HCT116 (cell line): ENCODE data around the gene LIMS3.
"Not testable (repeated sequence)": the region's sequence is repeated elsewhere in the genome, so short reads cannot be mapped to it uniquely, and the experiment has no call there.

ENCODE experiments used
- SRF ChIP-seq: IDR thresholded peaks from 2 replicates; pipeline ENCODE4 v1.6.1; 2012; ENCODE audit warnings: low read depth
- ZNF274 ChIP-seq: fragments of 200-500 bp; sonication (Bioruptor generic); IDR thresholded peaks from 2 replicates; pipeline ENCODE4 v1.6.1; 2014; ENCODE audit warnings: mild to moderate bottlenecking, low read depth, low read length, inconsistent platforms
- TF ChIP-seq, protein P1 (sequence below), 3 experiments: fragments of 200-600 bp in 1 of 3; sonication (generic) in 1 of 3; IDR thresholded peaks in 2 of 3; conservative IDR thresholded peaks in 1 of 3; 2 replicates each; pipeline ENCODE4 v1.5.1; 2012 to 2017; ENCODE audit warnings: low read depth in 2 of 3, low read length in 2 of 3, antibody characterized with exemption in 1 of 3, borderline replicate concordance in 1 of 3, control low read depth in 1 of 3, mild to moderate bottlenecking in 1 of 3, mixed read lengths in 1 of 3, mixed run types in 1 of 3, moderate library complexity in 1 of 3; ENCODE audit not compliant: insufficient read depth in 1 of 3

GRCh38 chr2:109888414-109888813, 10.1 kb upstream of the LIMS3 start:
- TF ChIP-seq, protein P1, sequence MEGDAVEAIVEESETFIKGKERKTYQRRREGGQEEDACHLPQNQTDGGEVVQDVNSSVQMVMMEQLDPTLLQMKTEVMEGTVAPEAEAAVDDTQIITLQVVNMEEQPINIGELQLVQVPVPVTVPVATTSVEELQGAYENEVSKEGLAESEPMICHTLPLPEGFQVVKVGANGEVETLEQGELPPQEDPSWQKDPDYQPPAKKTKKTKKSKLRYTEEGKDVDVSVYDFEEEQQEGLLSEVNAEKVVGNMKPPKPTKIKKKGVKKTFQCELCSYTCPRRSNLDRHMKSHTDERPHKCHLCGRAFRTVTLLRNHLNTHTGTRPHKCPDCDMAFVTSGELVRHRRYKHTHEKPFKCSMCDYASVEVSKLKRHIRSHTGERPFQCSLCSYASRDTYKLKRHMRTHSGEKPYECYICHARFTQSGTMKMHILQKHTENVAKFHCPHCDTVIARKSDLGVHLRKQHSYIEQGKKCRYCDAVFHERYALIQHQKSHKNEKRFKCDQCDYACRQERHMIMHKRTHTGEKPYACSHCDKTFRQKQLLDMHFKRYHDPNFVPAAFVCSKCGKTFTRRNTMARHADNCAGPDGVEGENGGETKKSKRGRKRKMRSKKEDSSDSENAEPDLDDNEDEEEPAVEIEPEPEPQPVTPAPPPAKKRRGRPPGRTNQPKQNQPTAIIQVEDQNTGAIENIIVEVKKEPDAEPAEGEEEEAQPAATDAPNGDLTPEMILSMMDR (IDR thresholded peaks at IDR 0.05 in 2 of 3, conservative IDR thresholded peaks at IDR 0.05 in 1 of 3; ENCODE audit: borderline replicate concordance in 1 of 3, insufficient read depth in 1 of 3, low read depth in 2 of 3, low read length in 2 of 3): not testable (repeated sequence)
- not testable (repeated sequence) for TF ChIP-seq ZNF274, SRF
